Measurements from ENCODE around the gene KCNQ1OT1. TPM values are rescaled to one million over a fixed set of nuclear protein-coding genes. Genes with fewer than 3 reads are reported as not detected.

The KCNQ1OT1 gene
- total RNA-seq, 2 donors from 2014 or later, result 0.24 to 0.64 TPM

GRCh38 chr11:2569321-2569721, 130.5 kb downstream of the KCNQ1OT1 start:
- Mint-ChIP-seq H3K9me3 (no peaks in the 10 kb centered on the region), H3K36me3 (ENCODE audit: low read depth) (no peaks in the 10 kb centered on the region), H3K4me1 (no peaks in the 10 kb centered on the region), H3K27ac (no peak overlapping the region), H3K4me3 (no peak overlapping the region), H3K27me3 (no peaks in the 10 kb centered on the region)
- ATAC-seq (replicated peaks), result no peak

DNA sequence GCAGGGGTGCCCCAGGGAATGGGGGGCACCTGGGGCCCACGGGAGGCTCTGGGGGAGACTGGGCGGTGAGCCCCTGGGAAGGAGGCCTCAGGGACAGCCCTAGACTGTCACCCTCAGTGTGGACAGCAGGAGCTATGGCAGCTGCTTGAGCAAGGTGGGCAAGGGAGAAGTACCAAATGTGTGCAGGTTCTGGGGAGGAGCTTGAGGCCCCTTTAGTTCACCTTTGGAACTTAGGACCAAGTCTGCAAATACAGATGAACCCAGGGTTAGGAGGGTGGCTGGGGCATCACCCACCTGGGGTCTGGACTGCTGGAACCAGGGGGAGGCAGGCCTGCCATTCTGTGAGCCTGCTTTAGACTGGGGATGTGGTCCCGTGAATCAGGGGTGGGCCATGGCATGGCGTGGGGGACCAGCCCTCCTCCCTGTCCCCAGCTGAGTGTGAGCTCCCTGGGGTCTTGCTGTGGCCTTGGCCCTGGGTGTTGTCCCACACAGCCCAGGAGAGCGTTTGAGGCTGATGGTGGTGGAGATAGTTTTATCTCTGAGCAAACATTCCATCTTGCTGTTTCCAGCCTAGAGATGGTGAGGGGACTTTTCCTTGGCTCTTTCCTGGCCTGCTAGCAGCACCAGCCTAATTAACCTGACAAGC, 132.6 kb downstream of the KCNQ1OT1 start:
- ATAC-seq (replicated peaks), result no peak
- H3K4me3 Mint-ChIP-seq, result no peak overlapping the region
- H3K9me3 Mint-ChIP-seq, result no peaks in the 10 kb centered on the region
- no peaks in the 10 kb centered on the region for H3K36me3 Mint-ChIP-seq (ENCODE audit: low read depth)
- no peak overlapping the region for H3K27ac Mint-ChIP-seq
- H3K4me1 Mint-ChIP-seq, result no peaks in the 10 kb centered on the region
- H3K27me3 Mint-ChIP-seq, result no peaks in the 10 kb centered on the region

DNA sequence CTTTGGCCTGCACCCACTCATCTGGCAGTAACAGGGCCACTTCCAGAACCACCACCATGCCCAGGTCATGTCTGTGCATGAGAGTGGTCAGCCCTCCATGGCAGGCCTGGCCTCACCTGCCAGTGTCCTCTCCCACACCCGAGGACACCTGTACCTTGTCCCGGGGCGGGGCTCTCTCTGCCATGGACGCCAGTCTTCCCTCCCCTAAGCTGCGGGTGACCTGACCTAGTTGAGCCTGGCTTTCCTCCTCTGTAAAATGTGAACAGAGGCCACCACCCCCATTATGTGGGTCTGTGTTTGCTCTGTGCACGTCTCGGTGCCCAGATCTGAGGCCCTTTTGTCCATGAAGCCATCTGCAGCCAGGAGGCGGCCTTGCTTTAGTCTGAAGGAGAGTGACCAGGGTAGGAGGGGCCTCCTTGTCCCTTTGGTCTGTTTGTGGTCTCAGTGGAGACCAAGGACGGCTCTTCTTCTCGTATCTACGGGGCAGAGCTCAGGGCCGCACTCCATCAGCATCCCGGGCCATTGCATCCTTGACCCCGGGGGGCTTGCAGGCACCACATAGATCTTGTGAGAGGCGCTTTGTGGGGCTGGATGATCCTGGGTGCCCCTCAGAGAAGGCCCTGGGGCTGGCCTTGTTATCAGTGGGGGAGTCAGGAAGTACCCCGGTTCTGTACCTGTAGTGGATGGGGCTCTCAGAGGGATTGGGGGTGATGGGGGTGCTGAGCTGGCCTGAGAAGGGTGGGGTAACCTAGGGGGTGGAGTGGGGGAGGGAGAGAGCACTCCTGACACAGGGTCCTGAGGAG, 133.4 kb downstream of the KCNQ1OT1 start:
- H3K4me1 Mint-ChIP-seq, result no peaks in the 10 kb centered on the region
- ATAC-seq (replicated peaks), result no peak
- H3K27me3 Mint-ChIP-seq, result no peaks in the 10 kb centered on the region
- no peak overlapping the region for H3K27ac Mint-ChIP-seq
- no peak overlapping the region for H3K4me3 Mint-ChIP-seq
- H3K36me3 Mint-ChIP-seq (ENCODE audit: low read depth), result no peaks in the 10 kb centered on the region
- no peaks in the 10 kb centered on the region for H3K9me3 Mint-ChIP-seq

GRCh38 chr11:2565447-2566222, 134.2 kb downstream of the KCNQ1OT1 start:
- Mint-ChIP-seq H3K27ac (peak overlapping the region; percentile 0), H3K4me3 (no peak overlapping the region), H3K9me3 (no peaks in the 10 kb centered on the region), H3K4me1 (no peaks in the 10 kb centered on the region), H3K27me3 (no peaks in the 10 kb centered on the region), H3K36me3 (ENCODE audit: low read depth) (no peaks in the 10 kb centered on the region)
- no peak for ATAC-seq (replicated peaks)

- Mint-ChIP-seq H3K4me3 (no peak overlapping the region), H3K9me3 (no peaks in the 10 kb centered on the region), H3K27ac (peak overlapping the region; percentile 0), H3K4me1 (no peaks in the 10 kb centered on the region), H3K36me3 (ENCODE audit: low read depth) (no peaks in the 10 kb centered on the region), H3K27me3 (no peaks in the 10 kb centered on the region)
- no peak for ATAC-seq (replicated peaks)
Observed at GRCh38 chr11:2564588-2565425, 135.0 kb downstream of the KCNQ1OT1 start.

DNA sequence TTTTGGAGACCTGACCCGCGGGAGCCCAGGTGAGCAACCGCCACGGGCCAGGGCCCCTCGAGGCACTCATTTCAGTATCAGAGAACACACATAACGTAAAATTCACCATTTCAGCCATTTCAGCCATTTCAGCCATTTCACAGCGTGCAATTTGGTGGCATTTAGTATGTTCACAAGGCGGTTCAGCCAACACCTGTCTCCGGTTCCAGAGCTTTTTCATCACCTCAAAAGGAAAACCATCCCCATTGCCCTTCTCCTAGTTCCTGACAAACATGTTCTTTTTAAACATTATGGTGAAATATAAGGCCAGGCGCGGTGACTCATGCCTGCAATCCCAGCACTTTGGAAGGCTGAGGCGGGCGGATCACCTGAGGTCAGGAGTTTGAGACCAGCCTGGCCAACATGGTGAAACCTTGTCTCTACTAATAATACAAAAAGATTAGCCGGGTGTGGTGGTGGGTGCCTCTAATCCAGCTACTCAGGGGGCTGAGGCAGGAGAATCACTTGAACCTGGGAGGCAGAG, 135.7 kb downstream of the KCNQ1OT1 start:
- Mint-ChIP-seq H3K4me3 (no peak overlapping the region), H3K9me3 (no peaks in the 10 kb centered on the region), H3K27me3 (no peaks in the 10 kb centered on the region), H3K36me3 (ENCODE audit: low read depth) (no peaks in the 10 kb centered on the region), H3K4me1 (no peaks in the 10 kb centered on the region), H3K27ac (no peak overlapping the region)
- ATAC-seq (replicated peaks), result no peak

DNA sequence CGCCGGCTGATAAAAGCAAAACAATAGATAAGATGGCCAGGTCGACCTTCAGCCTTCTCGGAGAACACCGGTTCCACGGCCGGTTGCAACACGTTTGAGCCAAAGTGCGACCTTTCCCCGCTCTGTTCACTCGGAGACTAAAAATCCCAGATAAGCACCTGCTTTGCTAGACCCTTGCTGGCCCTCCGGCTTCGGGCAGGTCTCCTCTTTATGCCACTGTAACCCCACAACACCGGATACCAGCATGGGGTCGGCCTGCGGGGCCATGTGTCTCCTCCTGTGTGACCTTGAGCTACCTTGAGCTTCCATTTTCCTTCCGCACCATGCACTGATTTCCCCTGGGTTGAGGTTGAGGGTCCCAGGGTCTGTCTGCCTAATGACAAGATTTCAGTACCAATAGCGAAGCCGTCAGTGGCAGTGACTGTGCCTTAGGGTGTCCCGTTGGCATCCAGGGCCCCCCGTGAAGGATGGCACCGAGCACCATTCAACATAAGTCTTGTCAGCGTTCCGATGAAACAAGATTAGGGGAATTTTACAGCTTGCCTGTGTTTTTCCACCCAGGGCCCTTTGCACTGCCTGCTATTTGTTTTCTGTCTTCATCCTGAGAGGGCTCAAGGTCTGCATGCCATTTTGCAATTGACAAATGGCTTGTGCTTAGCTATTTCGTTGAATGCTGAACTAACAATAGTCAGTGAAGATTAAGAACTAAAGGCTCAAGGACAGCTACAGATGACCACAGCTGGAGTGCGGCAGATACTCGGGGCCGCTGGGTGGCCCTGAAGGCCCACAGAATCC, 136.4 kb downstream of the KCNQ1OT1 start:
- no peak overlapping the region for H3K4me3 Mint-ChIP-seq
- no peaks in the 10 kb centered on the region for H3K27me3 Mint-ChIP-seq
- H3K27ac Mint-ChIP-seq, result peak overlapping the region; percentile 31
- no peaks in the 10 kb centered on the region for H3K4me1 Mint-ChIP-seq
- H3K9me3 Mint-ChIP-seq, result no peaks in the 10 kb centered on the region
- H3K36me3 Mint-ChIP-seq (ENCODE audit: low read depth), result no peaks in the 10 kb centered on the region
- no peak for ATAC-seq (replicated peaks)

DNA sequence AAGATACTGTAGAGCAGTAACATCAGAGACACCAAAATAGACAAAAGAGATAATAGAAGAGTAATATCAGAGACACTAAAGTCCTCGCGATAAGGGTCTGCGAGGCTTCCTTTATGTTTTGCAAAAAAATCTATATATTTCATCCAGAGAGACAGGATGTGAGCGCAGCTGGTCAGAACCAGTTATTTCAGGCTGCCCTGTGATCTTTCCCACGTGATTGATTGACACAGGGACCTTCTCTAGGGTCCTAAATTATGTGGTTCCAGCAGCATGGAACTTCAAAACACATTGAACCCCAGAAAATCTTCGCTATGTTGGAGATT, 136.9 kb downstream of the KCNQ1OT1 start:
- Mint-ChIP-seq H3K4me3 (no peak overlapping the region), H3K27ac (peak overlapping the region; percentile 31), H3K4me1 (no peaks in the 10 kb centered on the region), H3K27me3 (no peaks in the 10 kb centered on the region), H3K36me3 (ENCODE audit: low read depth) (no peaks in the 10 kb centered on the region), H3K9me3 (no peaks in the 10 kb centered on the region)
- no peak for ATAC-seq (replicated peaks)

- Mint-ChIP-seq H3K27me3 (no peaks in the 10 kb centered on the region), H3K36me3 (ENCODE audit: low read depth) (no peaks in the 10 kb centered on the region), H3K27ac (no peak overlapping the region), H3K9me3 (no peaks in the 10 kb centered on the region), H3K4me3 (no peak overlapping the region), H3K4me1 (no peaks in the 10 kb centered on the region)
- ATAC-seq (replicated peaks), result no peak
Observed at GRCh38 chr11:2561696-2562581, 137.9 kb downstream of the KCNQ1OT1 start.

- Mint-ChIP-seq H3K9me3 (no peaks in the 10 kb centered on the region), H3K27ac (no peak overlapping the region), H3K36me3 (ENCODE audit: low read depth) (no peaks in the 10 kb centered on the region), H3K4me1 (no peaks in the 10 kb centered on the region), H3K4me3 (no peak overlapping the region), H3K27me3 (no peaks in the 10 kb centered on the region)
- ATAC-seq (replicated peaks), result no peak
Observed at GRCh38 chr11:2559527-2560311, 140.1 kb downstream of the KCNQ1OT1 start.

DNA sequence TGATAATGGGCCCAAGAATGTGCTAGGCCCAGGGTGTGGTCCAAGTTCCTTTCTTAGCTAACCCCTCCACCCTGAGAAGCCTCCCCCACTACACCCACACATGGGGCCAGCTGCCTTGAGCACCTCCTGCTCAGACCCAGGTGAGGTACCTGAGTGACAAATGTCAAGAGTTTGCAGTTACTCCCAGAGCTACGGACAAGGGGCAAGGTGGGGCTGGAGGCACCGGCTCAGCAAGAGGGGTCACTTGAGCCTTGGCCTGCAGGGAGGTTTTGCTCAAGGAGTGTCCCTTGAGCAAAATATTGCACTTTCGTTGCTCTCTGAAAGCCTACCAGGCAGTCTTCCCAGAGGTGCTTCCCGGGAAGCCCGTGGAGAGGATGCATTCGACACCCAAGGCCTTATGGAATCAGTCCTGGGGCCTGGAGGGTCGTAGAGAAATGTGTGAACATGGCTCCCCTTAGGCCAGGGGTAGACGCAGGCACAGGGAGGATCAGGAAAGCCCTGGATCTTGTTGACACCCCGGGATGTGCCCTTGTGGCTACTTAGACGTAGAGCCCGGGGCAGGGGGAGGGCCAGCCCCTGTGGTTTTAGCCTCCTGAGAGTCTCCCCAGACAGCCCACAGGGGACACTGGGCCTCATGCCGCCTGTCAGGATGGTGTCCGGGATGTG, 140.8 kb downstream of the KCNQ1OT1 start:
- no peaks in the 10 kb centered on the region for H3K36me3 Mint-ChIP-seq (ENCODE audit: low read depth)
- ATAC-seq (replicated peaks), result no peak
- H3K9me3 Mint-ChIP-seq, result no peaks in the 10 kb centered on the region
- H3K27me3 Mint-ChIP-seq, result no peaks in the 10 kb centered on the region
- H3K4me3 Mint-ChIP-seq, result no peak overlapping the region
- no peaks in the 10 kb centered on the region for H3K4me1 Mint-ChIP-seq
- no peak overlapping the region for H3K27ac Mint-ChIP-seq

DNA sequence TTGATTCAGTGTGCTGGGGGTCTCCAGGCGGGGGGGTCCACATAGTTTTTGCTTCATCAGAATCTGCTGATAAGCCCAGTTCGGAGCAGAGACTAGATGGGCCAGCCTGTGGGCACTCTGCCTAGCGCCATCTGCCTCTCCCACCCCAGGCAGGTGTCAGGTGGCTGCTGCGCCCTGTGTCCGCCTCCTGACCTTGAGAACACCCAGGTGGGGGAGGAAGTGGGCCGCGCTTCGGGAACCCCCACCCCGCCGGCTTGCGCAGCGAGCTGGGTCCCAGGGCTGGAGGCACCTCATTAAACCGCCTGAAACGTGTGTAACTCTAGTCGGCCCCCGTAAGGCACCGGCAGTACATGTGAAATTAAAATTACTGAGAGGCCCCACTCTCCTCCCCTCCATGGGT, 141.4 kb downstream of the KCNQ1OT1 start:
- no peak for ATAC-seq (replicated peaks)
- no peaks in the 10 kb centered on the region for H3K27me3 Mint-ChIP-seq
- H3K4me1 Mint-ChIP-seq, result no peaks in the 10 kb centered on the region
- H3K4me3 Mint-ChIP-seq, result no peak overlapping the region
- H3K9me3 Mint-ChIP-seq, result no peaks in the 10 kb centered on the region
- H3K36me3 Mint-ChIP-seq (ENCODE audit: low read depth), result no peaks in the 10 kb centered on the region
- no peak overlapping the region for H3K27ac Mint-ChIP-seq
